Keratinocyte (primary cell): Measurements from ENCODE around the gene CUBN. TPM values are rescaled to one million over a fixed set of nuclear protein-coding genes. Genes with fewer than 3 reads are reported as not detected.

ENCODE experiments used
- DNase-seq: peaks from one replicate; pipeline ENCODE4 v3.0.0-alpha.2; 2011; ENCODE audit warnings: low read depth, missing footprints, low spot score
- FAIRE-seq: peaks from 2 replicates; lab custom pipeline; 2011; peaks lifted over from hg19 to GRCh38; lab: Jason Lieb, UNC
- H2AFZ ChIP-seq: 2 replicates; pipeline ENCODE4 v1.6.0; 2012; ENCODE audit warnings: low read length, control low read depth, inconsistent platforms; ENCODE audit not compliant: control insufficient read depth
- H3K27ac ChIP-seq: 2 replicates; pipeline ENCODE4 v1.5.1; 2011; ENCODE audit warnings: low read length; ENCODE audit not compliant: control insufficient read depth, insufficient read depth
- H3K27me3 ChIP-seq: 3 replicates; pipeline ENCODE4 v1.6.0; 2011; ENCODE audit warnings: low read length; ENCODE audit not compliant: control insufficient read depth, insufficient read depth; ENCODE audit errors: extremely low read depth
- H3K36me3 ChIP-seq, 2 experiments: 2 replicates in 1 of 2; 3 replicates in 1 of 2; pipeline ENCODE4 v1.5.1; 2011; ENCODE audit warnings: low read length in 2 of 2, mild to moderate bottlenecking in 1 of 2; ENCODE audit not compliant: control insufficient read depth in 2 of 2, insufficient read depth in 2 of 2; ENCODE audit errors: extremely low read depth in 1 of 2
- H3K4me1 ChIP-seq: 3 replicates; pipeline ENCODE4 v1.5.1; 2011; ENCODE audit warnings: low read length; ENCODE audit not compliant: control insufficient read depth, insufficient read depth; ENCODE audit errors: extremely low read depth
- H3K4me2 ChIP-seq: 3 replicates; pipeline ENCODE4 v1.6.0; 2011; ENCODE audit warnings: low read depth, low read length; ENCODE audit not compliant: control insufficient read depth, insufficient read depth; ENCODE audit errors: extremely low read depth
- H3K4me3 ChIP-seq, 3 experiments: fragments of 200-600 bp in 1 of 3; sonication (generic) in 1 of 3; 2 replicates in 2 of 3; 3 replicates in 1 of 3; pipeline ENCODE4 v1.5.1; 2011 to 2016; ENCODE audit warnings: low read length in 3 of 3, mild to moderate bottlenecking in 3 of 3, control low read depth in 2 of 3, inconsistent platforms in 1 of 3, low read depth in 1 of 3, mixed read lengths in 1 of 3, mixed run types in 1 of 3, moderate library complexity in 1 of 3; ENCODE audit not compliant: control insufficient read depth in 2 of 3, insufficient read depth in 2 of 3; ENCODE audit errors: extremely low read depth in 1 of 3
- H3K79me2 ChIP-seq: 2 replicates; pipeline ENCODE4 v1.6.0; 2012; ENCODE audit warnings: low read length; ENCODE audit not compliant: control insufficient read depth, insufficient read depth
- H3K9ac ChIP-seq: 3 replicates; pipeline ENCODE4 v1.6.0; 2011; ENCODE audit warnings: low read length; ENCODE audit not compliant: control insufficient read depth, insufficient read depth; ENCODE audit errors: extremely low read depth
- H3K9me1 ChIP-seq: 3 replicates; pipeline ENCODE4 v1.6.0; 2011; ENCODE audit warnings: low read length; ENCODE audit not compliant: control insufficient read depth, insufficient read depth; ENCODE audit errors: extremely low read depth
- H3K9me3 ChIP-seq: 2 replicates; pipeline ENCODE4 v1.5.1; 2012; ENCODE audit warnings: low read depth, low read length; ENCODE audit not compliant: control insufficient read depth
- H4K20me1 ChIP-seq: 3 replicates; pipeline ENCODE4 v1.6.0; 2011; ENCODE audit warnings: low read length; ENCODE audit not compliant: control insufficient read depth, insufficient read depth; ENCODE audit errors: extremely low read depth
- CTCF ChIP-seq, 3 experiments: IDR thresholded peaks in 1 of 3; conservative IDR thresholded peaks in 1 of 3; optimal IDR thresholded peaks in 1 of 3; 2 replicates in 2 of 3; 3 replicates in 1 of 3; pipeline versions ENCODE3 to v1.5.1; 2011; ENCODE audit warnings: low read length in 3 of 3, mild to moderate bottlenecking in 3 of 3, moderate library complexity in 2 of 3, control low read depth in 1 of 3, inconsistent platforms in 1 of 3; ENCODE audit not compliant: insufficient read depth in 2 of 3; ENCODE audit errors: extremely low read depth in 1 of 3
- EZH2 ChIP-seq: IDR thresholded peaks from one replicate; pipeline ENCODE4 v1.6.1; 2012; ENCODE audit warnings: inconsistent platforms, mild to moderate bottlenecking, low read length, moderate library complexity
- dilution Hi-C: fragments of 300-500 bp; cut with MboI; formaldehyde crosslinking; loops from one replicate; pipeline ENCODE4 v1.7.0; 2020; ENCODE audit warnings: low sequenced_read_pairs; ENCODE audit not compliant: extremely low pct_ligation_motif_present
- polyA plus RNA-seq, 5 experiments: library from polyadenylated mRNA; depleted of rRNA in 3 of 5; stranded (reverse) in 3 of 5; stranded (forward) in 1 of 5; unstranded in 1 of 5; fragments of >200 nt; gene quantifications; 1 replicate in 1 of 5; 2 replicates in 3 of 5; 3 replicates in 1 of 5; pipeline versions ENCODE4 v1.2.1 to v1.2.3, GENCODE V29; 2011 to 2012; ENCODE audit warnings: missing spikeins in 2 of 5, low read depth in 1 of 5, low replicate concordance in 1 of 5

The CUBN gene
- polyA plus RNA-seq, 1 donor (not counting 4 experiments of a cell fraction or from before 2014, with no cell fraction given), result 0.07 TPM

DNA sequence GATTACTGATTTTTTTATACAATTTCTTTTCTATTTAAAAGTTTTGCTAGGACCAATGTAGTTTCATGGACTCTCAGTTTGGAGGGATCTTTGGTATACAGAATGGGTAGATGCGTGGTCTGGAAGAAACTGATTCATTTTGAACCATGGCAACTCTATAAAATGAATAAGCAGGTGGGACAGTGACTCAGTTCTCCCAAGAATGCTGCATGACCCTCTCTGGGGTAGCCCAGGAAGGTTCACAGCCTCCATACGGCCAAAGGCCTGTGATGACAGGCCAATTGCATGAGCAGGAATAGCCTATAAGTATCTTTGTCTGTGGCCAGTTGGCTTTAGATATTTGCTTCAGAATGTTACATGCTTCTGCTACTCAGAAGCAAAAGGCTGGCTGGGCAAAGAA, 199.1 kb downstream of the CUBN start:
- Histone ChIP-seq H3K36me3 (no peaks in the 10 kb centered on the region), H3K9ac (no peak overlapping the region), H3K9me1 (no peaks in the 10 kb centered on the region), H3K27ac (no peak overlapping the region), H3K4me1 (no peaks in the 10 kb centered on the region), H3K9me3 (no peaks in the 10 kb centered on the region), H3K4me3 (no peak overlapping the region), H3K4me2 (no peak overlapping the region), H2AFZ (no peak overlapping the region), H3K79me2 (no peaks in the 10 kb centered on the region), H3K27me3 (no peaks in the 10 kb centered on the region), H4K20me1 (no peaks in the 10 kb centered on the region)
- dilution Hi-C loops, result no loop called here
- TF ChIP-seq CTCF (optimal IDR thresholded peaks at IDR 0.05 in 1 of 3, IDR thresholded peaks at IDR 0.05 in 1 of 3, conservative IDR thresholded peaks at IDR 0.05 in 1 of 3; ENCODE audit: extremely low read depth in 1 of 3, insufficient read depth in 2 of 3, low read length in 3 of 3) (no peak), EZH2 (no peak)
- no peak for DNase-seq
- FAIRE-seq, result no peak

- dilution Hi-C loops, result no loop called here
- H3K36me3 ChIP-seq, result no peaks in the 10 kb centered on the region
- no peaks in the 10 kb centered on the region for H4K20me1 ChIP-seq
- no peaks in the 10 kb centered on the region for H3K9me3 ChIP-seq
- TF ChIP-seq EZH2 (no peak), CTCF (optimal IDR thresholded peaks at IDR 0.05 in 1 of 3, IDR thresholded peaks at IDR 0.05 in 1 of 3, conservative IDR thresholded peaks at IDR 0.05 in 1 of 3; ENCODE audit: extremely low read depth in 1 of 3, insufficient read depth in 2 of 3, low read length in 3 of 3) (no peak)
- no peak overlapping the region for H3K4me3 ChIP-seq
- H3K9me1 ChIP-seq, result no peaks in the 10 kb centered on the region
- no peak for DNase-seq
- H3K4me1 ChIP-seq, result peaks cover 1% of the 10 kb centered on the region
- H3K9ac ChIP-seq, result no peak overlapping the region
- H3K79me2 ChIP-seq, result no peaks in the 10 kb centered on the region
- no peak overlapping the region for H3K4me2 ChIP-seq
- no peak for FAIRE-seq
- H3K27ac ChIP-seq, result no peak overlapping the region
- no peaks in the 10 kb centered on the region for H3K27me3 ChIP-seq
- no peak overlapping the region for H2AFZ ChIP-seq
These were observed 200.5 kb downstream of the CUBN start for GRCh38 chr10:16929069-16929468.
